ENCODE data around the gene MCUB. TPM values are rescaled to one million over a fixed set of nuclear protein-coding genes. Genes with fewer than 3 reads are reported as not detected.

Gene MCUB
- total RNA-seq, 3 donors from 2014 or later (not counting 1 experiment from before 2014, with no cell fraction given): 25.1 to 35.8 (median 31.1) TPM

DNA sequence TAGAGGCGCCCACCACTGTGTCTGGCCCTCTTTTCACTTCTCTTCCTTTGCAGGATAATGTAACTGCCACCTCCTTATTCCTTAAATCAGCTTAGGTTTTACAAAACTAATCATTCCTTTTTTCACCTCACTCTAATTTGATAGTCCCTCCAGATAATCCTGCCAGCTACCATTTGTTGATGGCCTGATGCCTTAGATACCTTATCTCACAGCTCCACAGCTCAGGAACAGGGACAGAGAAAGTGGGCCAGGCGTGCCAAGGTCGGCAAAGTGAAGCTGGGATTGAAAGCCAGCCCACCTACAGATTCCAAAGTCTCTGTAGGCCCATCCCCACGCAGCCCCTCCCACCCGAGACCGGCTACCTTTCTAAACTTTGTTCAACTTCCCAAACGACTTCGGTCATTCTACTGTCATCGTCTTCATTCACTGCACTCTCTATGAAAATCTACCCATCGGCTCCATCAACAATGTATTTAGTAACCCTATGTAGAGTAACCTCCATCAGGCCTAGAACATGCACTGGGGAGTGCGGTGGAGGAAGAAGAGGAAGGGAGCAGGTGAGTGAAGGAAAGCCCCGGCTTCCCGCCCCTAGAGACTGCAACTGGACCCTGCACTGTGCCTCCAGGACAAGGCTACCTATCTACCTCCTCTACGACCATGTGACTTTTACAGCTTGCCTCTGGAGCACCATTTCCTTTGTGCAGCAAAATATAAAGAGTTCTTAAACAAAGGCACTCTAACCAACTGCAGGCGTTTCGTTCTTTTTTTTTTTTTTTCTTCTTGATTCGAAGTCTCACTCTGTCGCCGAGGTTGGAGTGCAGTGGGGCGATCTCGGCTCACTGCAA, 141.7 kb downstream of the MCUB start:
- no peak for TF ChIP-seq CTCF (IDR thresholded peaks at IDR 0.05)
- peak overlapping the region; percentile 85 to 92 for H3K27ac Mint-ChIP-seq
- ATAC-seq: no peak
- peaks cover 0 to 4% of the 10 kb centered on the region in 2 donors for H3K27me3 Mint-ChIP-seq (ENCODE audit: low read depth in 2 of 2)
- Histone ChIP-seq H3K27ac (ENCODE audit: low read length) (no peak overlapping the region), H3K36me3 (ENCODE audit: control insufficient read depth, insufficient read depth, low read length) (no peaks in the 10 kb centered on the region), H3K27me3 (ENCODE audit: control insufficient read depth, insufficient read depth, low read length) (no peaks in the 10 kb centered on the region), H3K4me3 (ENCODE audit: low read length) (peak overlapping the region; percentile 66), H3K9me3 (ENCODE audit: control insufficient read depth, insufficient read depth, low read length) (no peaks in the 10 kb centered on the region), H3K4me1 (ENCODE audit: control insufficient read depth, insufficient read depth, low read length) (peaks cover 17% of the 10 kb centered on the region)
- intact Hi-C loops (cut with micrococcal nuclease): loop anchor here (1.0 kb wide), 1 partner anchor 279 kb away; no protein-coding TSS in a partner anchor
- peaks cover 25 to 30% of the 10 kb centered on the region in 2 donors for H3K4me1 Mint-ChIP-seq
- no peaks in the 10 kb centered on the region for H3K9me3 Mint-ChIP-seq
- WGBS (ENCODE audit: insufficient coverage): 39% methylated on average over 20 of the region's 21 CpGs
- peak overlapping the region; percentile 98 for H3K4me3 Mint-ChIP-seq
- H3K36me3 Mint-ChIP-seq: no peaks in the 10 kb centered on the region
- DNase-seq: peak in 1 of 2 donors; percentile 37

- DNase-seq (peak; percentile 66 to 87), ATAC-seq (peak; percentile 92)
- peak within 1 kb of the TSS; percentile 85 to 92 for H3K27ac Mint-ChIP-seq
- no peaks in the 10 kb centered on the region for H3K9me3 Mint-ChIP-seq
- peak; percentile 71 for TF ChIP-seq CTCF (IDR thresholded peaks at IDR 0.05)
- H3K9me3 ChIP-seq (ENCODE audit: control insufficient read depth, insufficient read depth, low read length): no peaks in the 10 kb centered on the region
- under 1% methylated on average over 72 of the region's 72 CpGs for WGBS (ENCODE audit: insufficient coverage)
- peak within 1 kb of the TSS; percentile 98 for H3K4me3 Mint-ChIP-seq
- H3K4me1 Mint-ChIP-seq: peaks cover 25 to 30% of the 10 kb centered on the region in 2 donors
- intact Hi-C loops (cut with micrococcal nuclease): loop anchor here (1.0 kb wide), 2 partner anchors 123 to 281 kb away; no protein-coding TSS in a partner anchor
- H3K36me3 Mint-ChIP-seq: no peaks in the 10 kb centered on the region
- peaks cover 0 to 4% of the 10 kb centered on the region in 2 donors for H3K27me3 Mint-ChIP-seq (ENCODE audit: low read depth in 2 of 2)
- H3K27ac ChIP-seq (ENCODE audit: low read length): peak within 1 kb of the TSS; percentile 29
- H3K4me1 ChIP-seq (ENCODE audit: control insufficient read depth, insufficient read depth, low read length): peaks cover 17% of the 10 kb centered on the region
- H3K4me3 ChIP-seq (ENCODE audit: low read length): peak within 1 kb of the TSS; percentile 66
- no peaks in the 10 kb centered on the region for H3K27me3 ChIP-seq (ENCODE audit: control insufficient read depth, insufficient read depth, low read length)
- H3K36me3 ChIP-seq (ENCODE audit: control insufficient read depth, insufficient read depth, low read length): no peaks in the 10 kb centered on the region
Observed at GRCh38 chr4:109702950-109703663, 143.1 kb downstream of the MCUB start, which contains the start of gene CASP6. Gene CASP6, minus strand, starts transcription at chr4:109703445. Its CDS starts 50 bp downstream, at chr4:109703395.

GRCh38 chr4:109703664-109704361, 143.8 kb downstream of the MCUB start:
- ATAC-seq (no peak), DNase-seq (no peak)
- no peaks in the 10 kb centered on the region for H3K36me3 ChIP-seq (ENCODE audit: control insufficient read depth, insufficient read depth, low read length)
- peak overlapping the region; percentile 66 for H3K4me3 ChIP-seq (ENCODE audit: low read length)
- H3K9me3 ChIP-seq (ENCODE audit: control insufficient read depth, insufficient read depth, low read length): no peaks in the 10 kb centered on the region
- Mint-ChIP-seq H3K27ac (peak overlapping the region; percentile 21 to 92), H3K4me1 (peaks cover 25 to 30% of the 10 kb centered on the region in 2 donors), H3K9me3 (no peaks in the 10 kb centered on the region), H3K4me3 (peak overlapping the region; percentile 98), H3K36me3 (no peaks in the 10 kb centered on the region), H3K27me3 (ENCODE audit: low read depth in 2 of 2) (peaks cover 0 to 4% of the 10 kb centered on the region in 2 donors)
- no peaks in the 10 kb centered on the region for H3K27me3 ChIP-seq (ENCODE audit: control insufficient read depth, insufficient read depth, low read length)
- intact Hi-C loops (cut with micrococcal nuclease): loop anchor here (1.0 kb wide), 1 partner anchor 122 kb away; no protein-coding TSS in a partner anchor
- no peak for TF ChIP-seq CTCF (IDR thresholded peaks at IDR 0.05)
- no peak overlapping the region for H3K27ac ChIP-seq (ENCODE audit: low read length)
- whole genome bisulfite sequencing (ENCODE audit: insufficient coverage): 26% methylated on average over 11 of the region's 11 CpGs
- H3K4me1 ChIP-seq (ENCODE audit: control insufficient read depth, insufficient read depth, low read length): peaks cover 17% of the 10 kb centered on the region

Data from natural killer cell (primary cell).